Aorta (tissue), 5 donors: ENCODE results near the gene DHX58. TPM values are rescaled to one million over a fixed set of nuclear protein-coding genes. Genes with fewer than 3 reads are reported as not detected.
A peak's percentile ranks its signal among the peaks of the same experiment; 100 is the strongest.

Experiments
- ATAC-seq: fragments of 200-7000 bp; cut with Tn5 transposase; one replicate; pipeline ENCODE4 v1.9.1; 2022; ENCODE audit warnings: moderate library complexity; ENCODE audit not compliant: low FRiP score
- DNase-seq, 2 donors: peaks; one replicate each; pipeline ENCODE4 v3.0.0-alpha.2; 2020
- H3K27ac ChIP-seq, 2 donors: one replicate each; pipeline ENCODE4 v1.5.1; 2013; ENCODE audit warnings: low read length in 2 of 2, mild to moderate bottlenecking in 2 of 2, moderate library complexity in 2 of 2, control low read depth in 1 of 2, inconsistent platforms in 1 of 2, low read depth in 1 of 2
- H3K27me3 ChIP-seq, 2 donors: one replicate each; pipeline ENCODE4 v1.6.1; 2013; ENCODE audit warnings: control low read depth in 1 of 2, low read length in 1 of 2, mild to moderate bottlenecking in 1 of 2, moderate library complexity in 1 of 2; ENCODE audit not compliant: insufficient read depth in 2 of 2, control insufficient read depth in 1 of 2
- H3K36me3 ChIP-seq, 2 donors: one replicate each; pipeline ENCODE4 v1.6.1; 2013; ENCODE audit warnings: control low read depth in 1 of 2, low read length in 1 of 2, mild to moderate bottlenecking in 1 of 2; ENCODE audit not compliant: insufficient read depth in 2 of 2, control insufficient read depth in 1 of 2
- H3K4me1 ChIP-seq, 2 donors: one replicate each; pipeline ENCODE4 v1.6.1; 2013; ENCODE audit warnings: low read length in 2 of 2, control low read depth in 1 of 2, mild to moderate bottlenecking in 1 of 2, moderate library complexity in 1 of 2; ENCODE audit not compliant: insufficient read depth in 2 of 2, control insufficient read depth in 1 of 2
- H3K4me3 ChIP-seq, 2 donors: one replicate each; pipeline ENCODE4 v1.5.1; 2013; ENCODE audit warnings: low read length in 2 of 2, control low read depth in 1 of 2, mild to moderate bottlenecking in 1 of 2
- H3K9me3 ChIP-seq: one replicate; pipeline ENCODE4 v1.6.1; 2013; ENCODE audit warnings: mild to moderate bottlenecking, low read length; ENCODE audit not compliant: control insufficient read depth
- WGBS, 2 donors: extraction: QIAGEN DNeasy Blood & Tissue Kit; methylation state at CpG; one replicate each; pipeline ENCODE4 v1.1.7; 2013; 5-methylcytosine and 5-hydroxymethylcytosine counted together
- intact Hi-C, 2 donors: fragments of 100-400 bp; cut with DNase I; formaldehyde crosslinking; loops; one replicate each; pipeline versions ENCODE4 v1.14.2 to v1.15.0; 2022
- polyA plus RNA-seq, 2 donors: library from polyadenylated mRNA; stranded (reverse); fragments of 200-250 nt; gene quantifications; one replicate each; pipeline ENCODE4 v1.2.3, GENCODE V29; 2013
- total RNA-seq, 2 donors: library from RNA; stranded (reverse); fragmentation: NEBNext Ultra II Directional; extraction: Animal tissue kit (Norgen Biotek cat#: 25700); gene quantifications; one replicate each; pipeline ENCODE4 v1.2.1, GENCODE V29; 2021
- donor health status: healthy with polysubstance abuse.
- donor health status: Bipolar disorder and iron deficiency.
- donor health status: DM: no; HTN: no; CAD: no.
- donor health status: DM: no; HTN: no; CAD: no.
- donor health status: DM: yes; HTN: yes; CAD: no.

Gene DHX58
- total and polyA plus RNA-seq, 4 donors = 3.6 to 45.5 (median 18.0) TPM

DNA sequence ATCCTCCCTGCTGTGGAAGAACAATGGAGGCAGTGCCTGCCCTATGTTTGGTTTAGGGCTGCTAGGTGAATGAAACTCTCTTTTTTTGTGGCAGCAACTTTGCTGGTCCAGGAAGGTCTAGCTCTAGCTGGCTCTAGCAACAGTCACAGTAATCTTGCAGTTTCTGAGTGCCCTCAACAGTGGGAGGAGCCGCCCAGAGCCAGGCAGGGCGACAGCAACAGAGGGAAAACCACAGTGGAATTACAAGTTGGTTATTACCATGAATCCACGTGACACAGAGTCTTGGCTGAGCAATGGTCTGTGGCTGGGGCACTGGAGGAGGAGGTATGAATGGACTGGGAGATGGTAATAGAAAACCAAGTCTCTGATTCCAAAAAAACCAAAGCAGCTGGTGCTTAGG, 20.4 kb upstream of the DHX58 start:
- Histone ChIP-seq H3K36me3 (peaks cover 0 to 13% of the 10 kb centered on the region in 2 donors), H3K27ac (peak overlapping the region in 1 of 2 donors; percentile 37), H3K4me1 (no peaks in the 10 kb centered on the region), H3K27me3 (no peaks in the 10 kb centered on the region), H3K4me3 (no peak overlapping the region), H3K9me3 (no peaks in the 10 kb centered on the region)
- peak; percentile 37 for ATAC-seq
- 23 to 27% methylated on average over 3 of the region's 3 CpGs for WGBS, 2 donors
- DNase-seq = peak in 1 of 2 donors; percentile 86
- intact Hi-C loops = no loop called here

DNA sequence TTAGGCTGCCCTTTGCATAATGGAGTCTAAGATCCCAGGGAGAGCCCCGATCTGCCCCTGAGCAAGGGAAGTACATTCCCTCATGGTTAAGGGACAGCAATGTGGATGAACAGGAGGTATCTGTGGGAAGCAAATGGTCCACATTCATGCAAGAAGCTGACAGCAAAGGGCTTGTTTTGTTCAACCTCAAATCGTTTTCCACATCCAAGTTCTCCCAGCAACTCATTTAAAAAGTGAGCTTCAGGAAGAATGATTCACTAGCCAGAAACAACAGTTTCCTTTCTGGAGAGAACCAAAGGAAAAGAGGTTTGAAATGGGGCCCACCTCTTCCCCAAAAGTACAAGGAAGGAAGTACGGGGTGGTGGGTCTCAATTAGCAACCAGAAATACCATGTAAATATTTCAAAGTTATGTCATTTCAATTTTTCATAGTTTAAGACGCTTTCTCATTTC, 19.5 kb upstream of the DHX58 start:
- WGBS, 2 donors = 50 to 54% methylated on average over 4 of the region's 4 CpGs
- DNase-seq (no peak), ATAC-seq (no peak)
- Histone ChIP-seq H3K9me3 (no peaks in the 10 kb centered on the region), H3K4me1 (no peaks in the 10 kb centered on the region), H3K4me3 (no peak overlapping the region), H3K27ac (no peak overlapping the region), H3K27me3 (no peaks in the 10 kb centered on the region), H3K36me3 (peaks cover 0 to 13% of the 10 kb centered on the region in 2 donors)
- intact Hi-C loops = no loop called here

DNA sequence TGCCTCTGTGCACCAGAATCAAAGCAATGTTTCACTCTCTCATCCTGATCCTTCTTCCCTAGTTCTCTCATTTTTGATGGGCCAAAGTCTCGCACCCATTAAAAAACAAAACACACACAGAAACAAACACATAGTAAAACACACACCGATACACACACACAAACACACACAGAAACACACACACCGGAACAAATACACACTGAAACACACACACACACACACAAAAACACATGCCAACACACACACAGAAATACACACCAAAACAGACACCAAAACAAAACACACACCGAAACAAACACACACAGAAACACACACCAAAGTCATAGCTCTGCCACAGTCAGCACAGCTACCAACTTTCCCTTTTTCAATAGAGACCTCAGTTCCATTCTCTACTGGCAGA, 18.7 kb upstream of the DHX58 start:
- Histone ChIP-seq H3K4me1 (no peaks in the 10 kb centered on the region), H3K27me3 (no peaks in the 10 kb centered on the region), H3K36me3 (peaks cover 0 to 13% of the 10 kb centered on the region in 2 donors), H3K27ac (no peak overlapping the region), H3K4me3 (no peak overlapping the region), H3K9me3 (no peaks in the 10 kb centered on the region)
- WGBS, 2 donors = 88 to 95% methylated on average over 4 of the region's 4 CpGs
- ATAC-seq (no peak), DNase-seq (no peak)
- intact Hi-C loops = no loop called here

DNA sequence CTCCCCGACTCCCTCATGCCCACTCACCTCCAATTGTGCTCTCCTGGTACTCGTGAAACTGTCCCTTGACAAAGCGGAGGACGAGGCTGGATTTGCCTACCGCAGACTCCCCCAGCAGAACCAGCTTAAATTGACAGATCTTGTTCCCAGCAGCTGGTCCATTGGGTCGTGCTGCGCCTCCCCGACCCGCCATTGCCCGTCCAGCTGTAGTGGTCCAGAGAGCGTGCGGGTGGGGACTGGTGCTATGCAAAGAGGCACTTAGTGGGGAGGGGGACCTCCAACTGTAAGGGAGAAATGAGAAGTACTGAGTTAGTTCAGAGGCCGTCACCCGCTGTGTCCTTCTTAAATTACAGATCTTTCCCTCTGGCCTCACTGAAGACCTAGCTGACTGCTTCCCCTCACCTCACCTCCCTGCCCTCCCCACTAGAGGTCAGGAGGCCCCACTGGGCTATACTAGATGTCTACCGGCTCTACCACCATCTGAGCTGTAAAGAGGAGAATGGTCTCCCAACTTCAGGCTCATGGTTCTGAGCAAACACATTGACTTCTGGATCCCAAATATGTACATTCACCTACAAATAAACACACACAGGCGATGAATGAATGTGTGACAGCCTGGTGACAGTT, 17.9 kb upstream of the DHX58 start:
- ATAC-seq (no peak), DNase-seq (no peak)
- intact Hi-C loops = no loop called here
- 90 to 93% methylated on average over 16 of the region's 16 CpGs for WGBS, 2 donors
- Histone ChIP-seq H3K27me3 (no peaks in the 10 kb centered on the region), H3K4me3 (no peak overlapping the region), H3K4me1 (no peaks in the 10 kb centered on the region), H3K27ac (no peak overlapping the region), H3K36me3 (peaks cover 0 to 16% of the 10 kb centered on the region in 2 donors), H3K9me3 (no peaks in the 10 kb centered on the region)

GRCh38 chr17:42129109-42129837, 16.8 kb upstream of the DHX58 start:
- no peaks in the 10 kb centered on the region for H3K4me1 ChIP-seq
- no peaks in the 10 kb centered on the region for H3K9me3 ChIP-seq
- H3K27me3 ChIP-seq = no peaks in the 10 kb centered on the region
- 92 to 96% methylated on average over 8 of the region's 8 CpGs for WGBS, 2 donors
- intact Hi-C loops = no loop called here
- no peak overlapping the region for H3K27ac ChIP-seq
- DNase-seq (peak in 1 of 2 donors; percentile 85), ATAC-seq (peak; percentile 31)
- H3K4me3 ChIP-seq = no peak overlapping the region
- peaks cover 0 to 18% of the 10 kb centered on the region in 2 donors for H3K36me3 ChIP-seq

DNA sequence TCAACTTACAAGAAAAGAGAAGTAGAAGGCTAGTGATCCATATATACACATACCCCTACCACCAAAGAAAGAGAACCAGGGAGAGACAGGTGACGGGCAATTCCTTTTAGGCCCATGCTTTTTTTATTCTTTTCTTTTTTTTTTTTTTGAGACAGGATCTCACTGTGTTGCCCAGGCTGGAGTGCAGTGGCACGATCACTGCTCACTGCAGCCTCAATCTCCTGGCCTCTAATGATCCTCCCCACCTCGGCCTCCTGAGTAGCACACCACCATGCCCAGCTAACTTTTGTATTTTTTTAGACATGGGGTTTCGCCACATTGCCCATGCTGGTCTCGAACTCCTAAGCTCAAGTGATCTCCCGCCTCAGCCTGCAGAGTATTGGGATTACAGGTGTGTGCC, 14.9 kb upstream of the DHX58 start:
- WGBS, 2 donors = 95 to 96% methylated on average over 6 of the region's 6 CpGs
- DNase-seq = no peak
- H3K36me3 ChIP-seq = peaks cover 0 to 18% of the 10 kb centered on the region in 2 donors
- H3K4me3 ChIP-seq = no peak overlapping the region
- no peaks in the 10 kb centered on the region for H3K4me1 ChIP-seq
- no peak for ATAC-seq
- H3K27ac ChIP-seq = no peak overlapping the region
- no peaks in the 10 kb centered on the region for H3K9me3 ChIP-seq
- intact Hi-C loops = no loop called here
- H3K27me3 ChIP-seq = no peaks in the 10 kb centered on the region

DNA sequence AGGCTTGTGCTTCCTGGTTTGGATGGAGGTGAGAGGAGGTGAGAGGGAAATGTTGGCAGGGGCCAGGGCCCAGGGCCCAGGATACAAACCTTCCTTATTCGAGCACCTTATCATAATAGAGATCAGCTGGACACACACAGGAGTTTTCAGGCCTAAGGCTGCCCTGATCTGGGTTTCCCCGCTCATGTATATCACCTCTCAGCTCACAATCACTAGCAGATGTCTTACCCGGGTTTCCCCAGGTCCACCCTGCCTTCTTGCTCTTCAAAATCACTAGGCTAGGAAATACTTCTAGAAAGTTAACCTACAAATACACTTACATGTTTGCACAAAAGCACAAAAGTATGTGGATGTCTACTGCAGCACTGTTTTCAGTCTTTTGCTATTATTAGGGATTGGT, 14.3 kb upstream of the DHX58 start:
- 85 to 91% methylated on average over 3 of the region's 3 CpGs for WGBS, 2 donors
- intact Hi-C loops = no loop called here
- Histone ChIP-seq H3K9me3 (no peaks in the 10 kb centered on the region), H3K27me3 (no peaks in the 10 kb centered on the region), H3K36me3 (peaks cover 0 to 18% of the 10 kb centered on the region in 2 donors), H3K4me3 (no peak overlapping the region), H3K27ac (no peak overlapping the region), H3K4me1 (no peaks in the 10 kb centered on the region)
- no peak for DNase-seq
- ATAC-seq = no peak

DNA sequence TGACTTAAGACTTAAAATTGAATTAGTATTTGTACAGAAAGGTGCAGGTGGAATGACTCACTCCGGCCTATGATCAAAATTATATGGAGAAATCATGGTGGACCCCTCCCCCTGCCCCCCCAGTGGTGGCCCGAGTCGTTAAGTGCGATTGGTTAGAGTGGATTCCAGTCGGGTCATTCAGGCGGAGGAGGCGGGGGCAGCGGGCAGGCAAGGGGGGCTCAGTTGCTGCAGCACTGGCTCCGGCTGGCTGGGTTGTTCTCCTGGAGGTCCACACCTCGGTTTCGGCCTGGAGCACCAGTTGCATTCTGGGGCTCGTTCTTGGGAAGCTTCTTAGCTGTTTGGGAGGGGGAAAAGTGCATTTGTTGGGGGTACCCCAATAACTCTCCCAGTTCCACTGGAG, 13.1 kb upstream of the DHX58 start:
- Histone ChIP-seq H3K27me3 (no peaks in the 10 kb centered on the region), H3K36me3 (peaks cover 0 to 18% of the 10 kb centered on the region in 2 donors), H3K9me3 (no peaks in the 10 kb centered on the region), H3K4me1 (no peaks in the 10 kb centered on the region), H3K27ac (no peak overlapping the region), H3K4me3 (no peak overlapping the region)
- no peak for ATAC-seq
- WGBS, 2 donors = 73 to 78% methylated on average over 12 of the region's 12 CpGs
- intact Hi-C loops = no loop called here
- DNase-seq = no peak

DNA sequence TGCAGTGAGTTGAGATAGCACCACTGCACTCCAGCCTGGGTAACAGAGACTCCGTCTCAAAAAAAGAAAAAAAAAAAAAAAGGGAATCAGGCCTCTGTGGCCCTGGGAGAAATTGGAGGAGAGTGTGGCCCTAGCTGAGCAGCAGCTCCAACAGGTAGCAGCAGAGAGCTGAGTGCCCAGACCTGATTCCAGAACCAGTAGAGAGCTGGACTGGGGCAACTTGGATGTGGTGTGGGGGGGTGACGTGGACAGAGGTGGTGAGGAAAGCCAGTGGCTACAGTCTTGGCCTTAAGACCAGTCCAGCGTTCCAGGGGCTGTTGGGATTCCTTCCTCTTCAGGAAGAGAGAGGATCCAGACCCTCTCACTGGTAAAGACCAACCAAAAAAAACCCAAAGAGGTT, 11.7 kb upstream of the DHX58 start:
- no peaks in the 10 kb centered on the region for H3K27me3 ChIP-seq
- no peaks in the 10 kb centered on the region for H3K4me1 ChIP-seq
- H3K9me3 ChIP-seq = no peaks in the 10 kb centered on the region
- no peak overlapping the region for H3K4me3 ChIP-seq
- ATAC-seq (no peak), DNase-seq (no peak)
- intact Hi-C loops = no loop called here
- H3K36me3 ChIP-seq = peaks cover 0 to 11% of the 10 kb centered on the region in 2 donors
- WGBS, 2 donors = 80 to 87% methylated on average over 3 of the region's 3 CpGs
- H3K27ac ChIP-seq = no peak overlapping the region
